Measurements from ENCODE around the gene CNKSR3.

Gene CNKSR3

DNA sequence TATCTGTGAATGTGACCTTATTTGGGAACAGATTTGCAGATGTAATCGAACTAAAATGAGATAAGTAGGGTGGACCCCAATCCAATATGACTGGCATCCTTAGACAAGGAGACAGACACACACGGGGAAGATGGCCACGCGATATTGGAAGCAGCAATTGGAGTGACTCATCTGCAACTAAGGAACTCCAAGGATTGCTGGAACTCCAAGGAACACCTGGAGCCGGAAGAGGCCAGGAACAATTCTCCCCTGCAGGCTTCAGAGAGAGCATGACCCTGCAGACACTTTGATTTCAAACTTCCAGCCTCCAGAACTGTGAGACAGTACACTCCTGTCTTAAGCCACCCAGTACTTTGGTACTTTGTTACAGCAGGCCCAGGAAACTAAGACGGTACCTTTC is 19.5 kb upstream of the CNKSR3 start:
- no peak overlapping the region for H3K9ac ChIP-seq (ENCODE audit: low read length)
- H3K27me3 ChIP-seq (ENCODE audit: low read depth, low read length): no peaks in the 10 kb centered on the region
- no peak overlapping the region for H3K4me2 ChIP-seq (ENCODE audit: low read length)
- no peaks in the 10 kb centered on the region for H3K4me1 ChIP-seq (ENCODE audit: low read length)
- H3K79me2 ChIP-seq (ENCODE audit: low read length): no peaks in the 10 kb centered on the region
- H3K27ac ChIP-seq (ENCODE audit: low read length): no peak overlapping the region
- no peak for TF ChIP-seq EZH2phosphoT487 (IDR thresholded peaks at IDR 0.05; ENCODE audit: low read depth)
- TF ChIP-seq, protein P1, sequence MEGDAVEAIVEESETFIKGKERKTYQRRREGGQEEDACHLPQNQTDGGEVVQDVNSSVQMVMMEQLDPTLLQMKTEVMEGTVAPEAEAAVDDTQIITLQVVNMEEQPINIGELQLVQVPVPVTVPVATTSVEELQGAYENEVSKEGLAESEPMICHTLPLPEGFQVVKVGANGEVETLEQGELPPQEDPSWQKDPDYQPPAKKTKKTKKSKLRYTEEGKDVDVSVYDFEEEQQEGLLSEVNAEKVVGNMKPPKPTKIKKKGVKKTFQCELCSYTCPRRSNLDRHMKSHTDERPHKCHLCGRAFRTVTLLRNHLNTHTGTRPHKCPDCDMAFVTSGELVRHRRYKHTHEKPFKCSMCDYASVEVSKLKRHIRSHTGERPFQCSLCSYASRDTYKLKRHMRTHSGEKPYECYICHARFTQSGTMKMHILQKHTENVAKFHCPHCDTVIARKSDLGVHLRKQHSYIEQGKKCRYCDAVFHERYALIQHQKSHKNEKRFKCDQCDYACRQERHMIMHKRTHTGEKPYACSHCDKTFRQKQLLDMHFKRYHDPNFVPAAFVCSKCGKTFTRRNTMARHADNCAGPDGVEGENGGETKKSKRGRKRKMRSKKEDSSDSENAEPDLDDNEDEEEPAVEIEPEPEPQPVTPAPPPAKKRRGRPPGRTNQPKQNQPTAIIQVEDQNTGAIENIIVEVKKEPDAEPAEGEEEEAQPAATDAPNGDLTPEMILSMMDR (IDR thresholded peaks at IDR 0.05; ENCODE audit: low read depth, low read length): no peak
- no peaks in the 10 kb centered on the region for H4K20me1 ChIP-seq (ENCODE audit: insufficient read depth, low read length)
- H2AFZ ChIP-seq (ENCODE audit: low read depth, low read length): no peak overlapping the region
- no peaks in the 10 kb centered on the region for H3K9me3 ChIP-seq (ENCODE audit: insufficient read depth, low read length)
- H3K36me3 ChIP-seq (replicated peaks; ENCODE audit: low read depth, low read length): no peaks in the 10 kb centered on the region
- H3K4me3 ChIP-seq (ENCODE audit: low read length): no peak overlapping the region

DNA sequence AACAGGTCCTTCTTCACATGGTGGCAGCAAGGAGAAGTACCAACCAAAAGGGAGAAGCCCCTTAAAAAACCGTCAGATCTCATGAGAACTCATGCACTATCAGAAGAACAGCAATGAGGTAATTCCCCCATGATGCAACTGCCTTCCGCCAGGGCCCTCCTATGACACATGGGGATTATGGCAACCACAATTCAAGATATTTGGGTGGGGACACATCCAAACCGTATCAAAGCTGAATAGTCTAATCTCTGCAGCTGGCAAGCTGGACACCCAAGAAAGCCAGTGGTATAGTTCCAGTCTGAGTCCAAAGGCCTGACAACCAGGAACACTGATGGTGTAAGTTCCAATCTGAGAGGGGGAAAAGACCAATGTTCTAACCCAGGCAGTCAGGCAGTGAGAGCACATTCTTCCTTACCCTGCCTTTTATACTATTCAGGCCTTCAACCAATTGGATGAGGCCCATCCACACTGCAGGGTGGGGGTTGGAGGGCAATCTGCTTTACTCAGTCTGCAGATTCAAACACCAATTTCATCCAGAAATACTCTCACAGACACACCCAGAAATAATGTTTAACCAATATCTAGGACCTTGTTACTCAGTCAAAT is 17.9 kb upstream of the CNKSR3 start:
- Histone ChIP-seq H2AFZ (ENCODE audit: low read depth, low read length) (no peak overlapping the region), H3K4me1 (ENCODE audit: low read length) (no peaks in the 10 kb centered on the region), H3K27me3 (ENCODE audit: low read depth, low read length) (no peaks in the 10 kb centered on the region), H3K9ac (ENCODE audit: low read length) (no peak overlapping the region), H3K27ac (ENCODE audit: low read length) (no peak overlapping the region), H3K36me3 (replicated peaks; ENCODE audit: low read depth, low read length) (no peaks in the 10 kb centered on the region), H3K9me3 (ENCODE audit: insufficient read depth, low read length) (no peaks in the 10 kb centered on the region), H3K4me2 (ENCODE audit: low read length) (no peak overlapping the region), H3K79me2 (ENCODE audit: low read length) (no peaks in the 10 kb centered on the region), H3K4me3 (ENCODE audit: low read length) (no peak overlapping the region), H4K20me1 (ENCODE audit: insufficient read depth, low read length) (no peaks in the 10 kb centered on the region)
- TF ChIP-seq EZH2phosphoT487 (IDR thresholded peaks at IDR 0.05; ENCODE audit: low read depth): no peak
- TF ChIP-seq, protein P1 (IDR thresholded peaks at IDR 0.05; ENCODE audit: low read depth, low read length): no peak

DNA sequence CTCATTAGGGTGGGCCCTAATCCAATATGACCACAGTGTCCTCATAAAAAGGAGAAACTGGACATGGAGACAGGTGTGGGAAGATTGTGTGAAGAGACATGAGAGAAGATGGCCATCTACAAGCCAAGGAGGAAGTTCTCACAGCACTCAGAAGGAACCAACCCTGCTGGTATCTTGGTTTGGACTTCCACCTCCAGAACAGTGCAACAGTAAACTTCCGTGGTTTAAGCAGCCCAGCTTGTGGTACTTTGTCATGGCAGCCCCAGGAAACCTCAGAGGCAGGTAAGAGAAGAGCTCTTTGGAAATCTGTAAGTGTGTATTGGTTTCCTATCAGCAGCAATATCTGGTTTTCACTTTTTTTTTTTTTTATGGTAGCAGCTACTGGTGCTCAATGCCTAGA is 16.5 kb upstream of the CNKSR3 start:
- no peaks in the 10 kb centered on the region for H4K20me1 ChIP-seq (ENCODE audit: insufficient read depth, low read length)
- H3K4me2 ChIP-seq (ENCODE audit: low read length): no peak overlapping the region
- H3K79me2 ChIP-seq (ENCODE audit: low read length): no peaks in the 10 kb centered on the region
- no peaks in the 10 kb centered on the region for H3K36me3 ChIP-seq (replicated peaks; ENCODE audit: low read depth, low read length)
- H3K4me1 ChIP-seq (ENCODE audit: low read length): no peaks in the 10 kb centered on the region
- H2AFZ ChIP-seq (ENCODE audit: low read depth, low read length): no peak overlapping the region
- H3K27ac ChIP-seq (ENCODE audit: low read length): no peak overlapping the region
- H3K9ac ChIP-seq (ENCODE audit: low read length): no peak overlapping the region
- H3K9me3 ChIP-seq (ENCODE audit: insufficient read depth, low read length): no peaks in the 10 kb centered on the region
- no peak overlapping the region for H3K4me3 ChIP-seq (ENCODE audit: low read length)
- no peak for TF ChIP-seq EZH2phosphoT487 (IDR thresholded peaks at IDR 0.05; ENCODE audit: low read depth)
- TF ChIP-seq, protein P1 (IDR thresholded peaks at IDR 0.05; ENCODE audit: low read depth, low read length): no peak
- no peaks in the 10 kb centered on the region for H3K27me3 ChIP-seq (ENCODE audit: low read depth, low read length)

DNA sequence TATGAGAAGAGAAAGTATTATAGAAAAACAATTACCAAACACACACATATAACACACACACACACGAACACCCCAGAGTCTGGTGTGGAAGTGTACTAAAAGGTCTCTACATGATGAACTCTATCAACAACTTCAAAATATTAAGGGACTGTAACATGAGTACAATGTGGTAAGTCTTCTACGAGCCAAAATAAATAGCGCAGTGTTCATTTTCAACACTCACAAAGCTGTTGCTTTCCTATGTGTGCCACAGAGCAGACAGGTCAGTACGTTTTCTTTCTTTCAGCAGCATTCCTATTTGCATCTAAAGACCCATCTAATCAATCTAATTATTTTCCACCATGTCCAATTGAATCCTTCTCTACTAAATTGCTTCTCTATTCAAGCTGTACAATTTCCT is 12.1 kb upstream of the CNKSR3 start:
- no peak for TF ChIP-seq EZH2phosphoT487 (IDR thresholded peaks at IDR 0.05; ENCODE audit: low read depth)
- TF ChIP-seq, protein P1 (IDR thresholded peaks at IDR 0.05; ENCODE audit: low read depth, low read length): no peak
- no peaks in the 10 kb centered on the region for H4K20me1 ChIP-seq (ENCODE audit: insufficient read depth, low read length)

More for the DNA sequence above, 12.1 kb upstream of the CNKSR3 start:
- H3K79me2 ChIP-seq (ENCODE audit: low read length): no peaks in the 10 kb centered on the region
- H3K9ac ChIP-seq (ENCODE audit: low read length): no peak overlapping the region
- no peaks in the 10 kb centered on the region for H3K36me3 ChIP-seq (replicated peaks; ENCODE audit: low read depth, low read length)
- H3K27ac ChIP-seq (ENCODE audit: low read length): no peak overlapping the region
- no peaks in the 10 kb centered on the region for H3K9me3 ChIP-seq (ENCODE audit: insufficient read depth, low read length)
- H2AFZ ChIP-seq (ENCODE audit: low read depth, low read length): no peak overlapping the region
- 0 out of 2 replicates have a peak, but pooled peaks cover 2% of the 10 kb centered on the region for H3K27me3 ChIP-seq (ENCODE audit: low read depth, low read length)
- no peak overlapping the region for H3K4me3 ChIP-seq (ENCODE audit: low read length)
- H3K4me2 ChIP-seq (ENCODE audit: low read length): no peak overlapping the region
- H3K4me1 ChIP-seq (ENCODE audit: low read length): no peaks in the 10 kb centered on the region

Measured in OCI-LY3 (cell line).